Suprapubic skin (tissue), 4 donors: ENCODE results near the gene IKZF2. TPM values are rescaled to one million over a fixed set of nuclear protein-coding genes. Genes with fewer than 3 reads are reported as not detected.

Source experiments
- DNase-seq, 2 donors: peaks; one replicate each; pipeline ENCODE4 v3.0.0-alpha.2; 2019; ENCODE audit warnings: low spot score in 2 of 2
- H3K27ac ChIP-seq: fragments of 200-600 bp; sonication (generic); one replicate; pipeline ENCODE4 v1.5.1; 2019
- H3K27me3 ChIP-seq: fragments of 200-600 bp; sonication (generic); one replicate; pipeline ENCODE4 v1.5.1; 2019
- H3K36me3 ChIP-seq: fragments of 200-600 bp; sonication (generic); one replicate; pipeline ENCODE4 v1.5.1; 2019
- H3K4me1 ChIP-seq: fragments of 200-600 bp; sonication (generic); one replicate; pipeline ENCODE4 v1.5.1; 2019
- H3K4me3 ChIP-seq: fragments of 200-600 bp; sonication (generic); one replicate; pipeline ENCODE4 v1.5.1; 2019; ENCODE audit warnings: mild to moderate bottlenecking
- H3K9me3 ChIP-seq: fragments of 200-600 bp; sonication (generic); one replicate; pipeline ENCODE4 v1.5.1; 2019
- EP300 ChIP-seq: sonication (generic); formaldehyde crosslinking; IDR thresholded peaks from one replicate; pipeline ENCODE4 v1.6.1; 2017; ENCODE audit warnings: antibody characterized with exemption
- POLR2A ChIP-seq, 2 donors: fragments of 450-650 bp; IDR thresholded peaks; one replicate each; pipeline ENCODE4 v1.6.1; 2017; ENCODE audit warnings: antibody characterized with exemption in 2 of 2, mild to moderate bottlenecking in 2 of 2, moderate library complexity in 2 of 2
- POLR2AphosphoS5 ChIP-seq, 3 donors: sonication (generic); formaldehyde crosslinking; IDR thresholded peaks; one replicate each; pipeline ENCODE4 v1.6.1; 2017; ENCODE audit warnings: antibody characterized with exemption in 3 of 3
- WGBS: methylation state at CpG from one replicate; pipeline ENCODE4 v1.1.5; 2018; 5-methylcytosine and 5-hydroxymethylcytosine counted together
- total RNA-seq, 4 donors: library from RNA; depleted of rRNA; stranded (reverse); fragments of >200 nt; gene quantifications; one replicate each; pipeline ENCODE4 v1.1.0, GENCODE V29; 2016
- TF ChIP-seq, protein P1 (sequence below), 2 donors: fragments of 200-600 bp in 1 of 2; fragments of 450-650 bp in 1 of 2; sonication (generic) in 1 of 2; IDR thresholded peaks; one replicate each; pipeline ENCODE4 v1.5.1; 2016 to 2019; ENCODE audit warnings: antibody characterized with exemption in 2 of 2, mild to moderate bottlenecking in 1 of 2, moderate library complexity in 1 of 2

IKZF2 gene
- total RNA-seq, 4 donors from 2014 or later: 38.3 to 95.3 (median 66.5) TPM

DNA sequence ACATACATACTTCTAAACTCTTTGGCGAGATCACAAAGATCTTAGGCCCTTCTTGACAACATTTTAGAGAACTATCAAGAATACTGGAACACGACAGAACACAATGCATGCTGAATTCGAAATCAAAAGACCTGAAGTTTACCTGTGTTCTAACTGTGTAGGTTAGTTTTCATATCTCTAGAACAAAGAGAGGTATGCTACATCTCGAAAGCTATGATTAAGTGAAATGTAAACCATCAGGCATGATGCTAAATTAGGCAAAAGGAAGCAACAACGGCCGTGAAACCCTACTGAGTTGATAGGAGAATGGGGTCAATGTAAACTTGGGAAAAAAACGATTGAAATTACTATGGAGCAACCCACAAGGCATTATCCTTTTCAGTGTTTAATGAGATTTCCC lies 43.7 kb downstream of the IKZF2 start:
- Histone ChIP-seq H3K36me3 (no peaks in the 10 kb centered on the region), H3K4me1 (peaks cover 10% of the 10 kb centered on the region), H3K27me3 (no peaks in the 10 kb centered on the region), H3K27ac (no peak overlapping the region), H3K9me3 (no peaks in the 10 kb centered on the region), H3K4me3 (no peak overlapping the region)
- WGBS: 86% methylated on average over 7 of the region's 7 CpGs
- no peak for DNase-seq
- TF ChIP-seq, protein P1, sequence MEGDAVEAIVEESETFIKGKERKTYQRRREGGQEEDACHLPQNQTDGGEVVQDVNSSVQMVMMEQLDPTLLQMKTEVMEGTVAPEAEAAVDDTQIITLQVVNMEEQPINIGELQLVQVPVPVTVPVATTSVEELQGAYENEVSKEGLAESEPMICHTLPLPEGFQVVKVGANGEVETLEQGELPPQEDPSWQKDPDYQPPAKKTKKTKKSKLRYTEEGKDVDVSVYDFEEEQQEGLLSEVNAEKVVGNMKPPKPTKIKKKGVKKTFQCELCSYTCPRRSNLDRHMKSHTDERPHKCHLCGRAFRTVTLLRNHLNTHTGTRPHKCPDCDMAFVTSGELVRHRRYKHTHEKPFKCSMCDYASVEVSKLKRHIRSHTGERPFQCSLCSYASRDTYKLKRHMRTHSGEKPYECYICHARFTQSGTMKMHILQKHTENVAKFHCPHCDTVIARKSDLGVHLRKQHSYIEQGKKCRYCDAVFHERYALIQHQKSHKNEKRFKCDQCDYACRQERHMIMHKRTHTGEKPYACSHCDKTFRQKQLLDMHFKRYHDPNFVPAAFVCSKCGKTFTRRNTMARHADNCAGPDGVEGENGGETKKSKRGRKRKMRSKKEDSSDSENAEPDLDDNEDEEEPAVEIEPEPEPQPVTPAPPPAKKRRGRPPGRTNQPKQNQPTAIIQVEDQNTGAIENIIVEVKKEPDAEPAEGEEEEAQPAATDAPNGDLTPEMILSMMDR (IDR thresholded peaks at IDR 0.05): no peak
- TF ChIP-seq EP300: no peak
- no peak for TF ChIP-seq POLR2A (IDR thresholded peaks at IDR 0.05)
- no peak for TF ChIP-seq POLR2AphosphoS5 (IDR thresholded peaks at IDR 0.05)

DNA sequence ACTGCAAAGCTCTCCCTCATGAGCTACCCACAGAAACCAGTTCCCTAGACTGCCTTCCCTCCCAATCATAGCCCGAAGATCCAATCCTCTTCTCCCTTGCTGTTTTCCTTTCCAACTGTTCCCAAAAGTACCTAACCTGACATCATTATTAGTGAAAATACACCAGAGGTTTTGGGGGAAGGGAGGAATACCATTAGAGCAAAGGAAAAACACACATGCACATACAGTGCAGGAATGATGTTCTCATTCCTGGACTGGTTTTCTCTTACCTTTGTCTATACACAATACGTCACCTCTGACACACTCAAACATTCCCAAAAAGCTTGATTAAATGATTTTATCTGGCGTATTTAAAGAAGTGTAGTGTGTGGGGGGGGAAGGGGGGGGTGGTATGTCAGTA lies 46.2 kb downstream of the IKZF2 start:
- no peaks in the 10 kb centered on the region for H3K36me3 ChIP-seq
- H3K9me3 ChIP-seq: no peaks in the 10 kb centered on the region
- DNase-seq: no peak
- TF ChIP-seq, protein P1 (IDR thresholded peaks at IDR 0.05): no peak
- TF ChIP-seq POLR2A (IDR thresholded peaks at IDR 0.05): no peak
- no peak for TF ChIP-seq EP300
- TF ChIP-seq POLR2AphosphoS5 (IDR thresholded peaks at IDR 0.05): no peak
- H3K27me3 ChIP-seq: no peaks in the 10 kb centered on the region
- H3K4me3 ChIP-seq: no peak overlapping the region
- H3K4me1 ChIP-seq: peaks cover 16% of the 10 kb centered on the region
- peak overlapping the region; percentile 81 for H3K27ac ChIP-seq
- WGBS: 56% methylated on average over 3 of the region's 3 CpGs

DNA sequence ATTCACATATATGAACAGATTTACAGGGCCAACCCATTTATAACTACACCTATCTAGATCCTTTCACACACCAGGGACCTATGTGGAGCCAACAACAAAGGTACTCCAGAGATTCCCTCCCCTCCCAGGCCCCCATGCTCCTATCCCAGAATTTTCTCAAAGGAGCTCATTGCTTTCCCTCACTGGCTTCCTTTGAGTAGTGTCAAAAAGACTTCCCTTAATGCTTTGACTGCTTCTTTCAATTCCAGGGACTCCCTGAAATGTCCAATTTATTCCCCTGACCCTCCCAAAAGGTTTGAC lies 46.6 kb downstream of the IKZF2 start:
- no peaks in the 10 kb centered on the region for H3K9me3 ChIP-seq
- H3K4me1 ChIP-seq: peaks cover 16% of the 10 kb centered on the region
- H3K4me3 ChIP-seq: no peak overlapping the region
- H3K36me3 ChIP-seq: no peaks in the 10 kb centered on the region
- TF ChIP-seq POLR2A (IDR thresholded peaks at IDR 0.05): no peak
- H3K27ac ChIP-seq: peak overlapping the region; percentile 81
- no peaks in the 10 kb centered on the region for H3K27me3 ChIP-seq
- no peak for DNase-seq

DNA sequence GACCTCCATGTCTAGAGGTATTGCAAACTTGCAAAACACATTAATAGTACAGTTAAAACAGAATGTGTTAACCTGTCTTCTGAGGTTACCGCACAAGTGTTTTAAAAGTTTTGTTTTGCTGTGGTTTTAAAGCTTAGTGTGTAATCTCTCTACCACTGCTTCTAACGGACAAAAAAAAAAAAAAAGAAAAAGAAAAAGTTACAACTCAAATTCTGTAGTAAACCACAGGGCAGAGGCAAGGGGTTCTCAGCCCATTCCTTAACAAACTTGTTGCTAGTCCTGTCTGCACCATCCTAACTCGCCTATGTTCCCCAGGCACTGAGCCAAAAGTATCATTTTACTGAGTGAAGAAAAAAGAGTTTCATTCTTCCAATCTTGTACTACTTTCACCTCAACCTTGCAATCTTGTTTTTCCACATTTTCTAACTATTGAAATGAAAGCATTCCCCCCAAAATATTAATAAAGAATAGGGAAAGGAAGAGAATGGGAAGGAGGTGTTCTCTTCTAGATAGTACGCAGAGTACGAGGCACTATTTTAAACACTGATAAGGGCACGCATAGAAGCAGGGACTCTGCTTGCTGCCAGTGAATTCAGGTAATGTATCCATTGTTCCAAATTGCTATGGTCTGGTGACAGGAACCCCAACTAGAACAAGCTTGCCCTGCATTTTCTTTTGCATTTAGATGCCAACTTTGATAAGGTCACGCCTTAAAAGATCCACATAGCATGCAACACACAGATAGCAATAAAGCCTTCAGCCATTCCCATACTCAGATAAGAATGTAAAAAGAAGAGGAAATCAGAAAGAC lies 47.1 kb downstream of the IKZF2 start:
- H3K4me3 ChIP-seq: no peak overlapping the region
- 39% methylated on average over 7 of the region's 7 CpGs for WGBS
- peaks cover 20% of the 10 kb centered on the region for H3K4me1 ChIP-seq
- H3K36me3 ChIP-seq: no peaks in the 10 kb centered on the region
- H3K27ac ChIP-seq: peak overlapping the region; percentile 81
- no peak for DNase-seq
- H3K9me3 ChIP-seq: no peaks in the 10 kb centered on the region
- no peaks in the 10 kb centered on the region for H3K27me3 ChIP-seq
- TF ChIP-seq POLR2A (IDR thresholded peaks at IDR 0.05) (no peak), POLR2AphosphoS5 (IDR thresholded peaks at IDR 0.05) (no peak), EP300 (no peak)
- TF ChIP-seq, protein P1 (IDR thresholded peaks at IDR 0.05): no peak

DNA sequence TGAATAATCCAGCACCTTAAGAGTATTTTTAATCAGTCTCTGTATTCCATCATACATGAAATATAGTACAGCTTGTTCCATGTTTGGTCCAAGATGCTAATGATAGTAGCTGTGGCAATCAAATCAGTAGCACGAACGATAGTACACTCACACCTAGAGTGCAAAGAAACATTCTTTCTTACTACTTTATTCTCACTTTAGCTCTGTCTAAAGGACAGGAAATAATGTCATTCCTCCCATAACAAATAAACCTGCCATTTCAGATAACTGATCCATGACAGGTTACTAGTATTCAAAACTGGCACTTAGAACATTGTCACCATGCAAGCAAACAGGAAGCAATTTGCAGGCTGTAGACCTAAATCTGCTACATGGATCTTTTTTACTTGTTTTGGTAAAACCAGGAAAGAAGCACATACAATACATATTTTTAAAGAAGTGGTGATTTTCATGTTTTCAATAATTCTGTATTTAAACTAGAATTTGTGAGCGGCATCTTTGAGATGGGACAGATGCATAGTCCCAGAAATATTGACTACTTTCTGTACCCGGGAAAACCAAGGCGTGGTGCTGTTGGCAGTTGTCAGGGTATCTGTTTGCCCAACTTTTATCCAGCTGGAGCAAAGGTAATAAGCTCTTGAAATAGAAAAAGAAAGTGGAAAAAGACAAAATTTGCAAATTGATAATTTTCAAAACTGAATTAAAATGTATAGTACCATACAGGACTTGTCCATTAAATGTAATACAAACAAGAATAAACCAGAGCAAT lies 49.5 kb downstream of the IKZF2 start:
- Histone ChIP-seq H3K9me3 (no peaks in the 10 kb centered on the region), H3K27me3 (no peaks in the 10 kb centered on the region), H3K27ac (peak overlapping the region; percentile 70), H3K4me1 (peaks cover 26% of the 10 kb centered on the region), H3K36me3 (no peaks in the 10 kb centered on the region), H3K4me3 (no peak overlapping the region)
- no peak for DNase-seq
- 62% methylated on average over 5 of the region's 5 CpGs for WGBS
- TF ChIP-seq POLR2A (IDR thresholded peaks at IDR 0.05) (no peak), POLR2AphosphoS5 (IDR thresholded peaks at IDR 0.05) (no peak), EP300 (no peak)
- TF ChIP-seq, protein P1 (IDR thresholded peaks at IDR 0.05): no peak
